Stomach (tissue), 9 donors: ENCODE measurements around the gene AMOTL2. TPM values are rescaled to one million over a fixed set of nuclear protein-coding genes. Genes with fewer than 3 reads are reported as not detected.

Experiments
- DNase-seq, 2 donors: peaks; one replicate each; pipeline versions ENCODE4 v3.0.0 to v3.0.0-alpha.2; 2013 to 2019
- H3K27ac ChIP-seq, 5 donors: fragments of 200-600 bp in 4 of 5; sonication (generic) in 4 of 5; one replicate each; pipeline ENCODE4 v1.5.1; 2013 to 2019; ENCODE audit warnings: mild to moderate bottlenecking in 1 of 5, moderate library complexity in 1 of 5
- H3K27me3 ChIP-seq, 3 donors: fragments of 200-600 bp; sonication (generic); one replicate each; pipeline ENCODE4 v1.5.1; 2017 to 2019; ENCODE audit warnings: mixed run types in 1 of 3
- H3K36me3 ChIP-seq, 4 donors: fragments of 200-600 bp; sonication (generic); 1 replicate in 3 of 4; 2 replicates in 1 of 4; pipeline ENCODE4 v1.5.1; 2016 to 2019
- H3K4me1 ChIP-seq, 4 donors: fragments of 200-600 bp; sonication (generic); one replicate each; pipeline ENCODE4 v1.5.1; 2016 to 2019
- H3K4me3 ChIP-seq, 4 donors: fragments of 200-600 bp; sonication (generic) in 3 of 4; one replicate each; pipeline ENCODE4 v1.5.1; 2016 to 2019; ENCODE audit warnings: mild to moderate bottlenecking in 1 of 4
- H3K9me3 ChIP-seq, 4 donors: fragments of 200-600 bp; sonication (generic); one replicate each; pipeline ENCODE4 v1.5.1; 2016 to 2019
- EP300 ChIP-seq: sonication (generic); formaldehyde crosslinking; IDR thresholded peaks from one replicate; pipeline ENCODE4 v1.6.1; 2017; ENCODE audit warnings: antibody characterized with exemption
- POLR2A ChIP-seq, 4 donors: fragments of 450-650 bp; IDR thresholded peaks; one replicate each; pipeline ENCODE4 v1.6.1; 2016; ENCODE audit warnings: antibody characterized with exemption in 4 of 4, control low read depth in 2 of 4, mild to moderate bottlenecking in 1 of 4, moderate library complexity in 1 of 4
- POLR2AphosphoS5 ChIP-seq, 3 donors: sonication (generic); formaldehyde crosslinking; IDR thresholded peaks; one replicate each; pipeline ENCODE4 v1.6.1; 2016; ENCODE audit warnings: antibody characterized with exemption in 3 of 3
- WGBS, 5 donors: extraction: QIAGEN DNeasy Blood & Tissue Kit in 3 of 5; methylation state at CpG; one replicate each; pipeline versions ENCODE4 v1.1.5 to v1.1.7; 2013 to 2018; 5-methylcytosine and 5-hydroxymethylcytosine counted together
- intact Hi-C: fragments of 100-400 bp; cut with DNase I; formaldehyde crosslinking; loops from one replicate; pipeline ENCODE4 v1.15.1; 2023; ENCODE audit warnings: low total_unique reads
- polyA plus RNA-seq, 3 donors: library from polyadenylated mRNA; stranded (reverse); fragments of 200-250 nt; gene quantifications; one replicate each; pipeline ENCODE4 v1.2.3, GENCODE V29; 2013
- total RNA-seq, 5 donors: library from RNA; depleted of rRNA; stranded (reverse); fragments of >200 nt; gene quantifications; one replicate each; pipeline versions ENCODE4 v1.1.0 to v1.2.3, GENCODE V29; 2014 to 2016
- TF ChIP-seq, protein P1 (sequence below), 7 experiments: fragments of 450-650 bp in 4 of 7; fragments of 200-600 bp in 3 of 7; sonication (generic) in 3 of 7; IDR thresholded peaks; one replicate each; pipeline ENCODE4 v1.5.1; 2016 to 2019; ENCODE audit warnings: antibody characterized with exemption in 7 of 7, control low read depth in 2 of 7, mild to moderate bottlenecking in 1 of 7
- donor health status: healthy with polysubstance abuse.
- donor health status: Bipolar disorder and iron deficiency.
- donor health status: healthy.

The AMOTL2 gene
- total and polyA plus RNA-seq, 8 donors, result 10.6 to 782 (median 37.0) TPM

DNA sequence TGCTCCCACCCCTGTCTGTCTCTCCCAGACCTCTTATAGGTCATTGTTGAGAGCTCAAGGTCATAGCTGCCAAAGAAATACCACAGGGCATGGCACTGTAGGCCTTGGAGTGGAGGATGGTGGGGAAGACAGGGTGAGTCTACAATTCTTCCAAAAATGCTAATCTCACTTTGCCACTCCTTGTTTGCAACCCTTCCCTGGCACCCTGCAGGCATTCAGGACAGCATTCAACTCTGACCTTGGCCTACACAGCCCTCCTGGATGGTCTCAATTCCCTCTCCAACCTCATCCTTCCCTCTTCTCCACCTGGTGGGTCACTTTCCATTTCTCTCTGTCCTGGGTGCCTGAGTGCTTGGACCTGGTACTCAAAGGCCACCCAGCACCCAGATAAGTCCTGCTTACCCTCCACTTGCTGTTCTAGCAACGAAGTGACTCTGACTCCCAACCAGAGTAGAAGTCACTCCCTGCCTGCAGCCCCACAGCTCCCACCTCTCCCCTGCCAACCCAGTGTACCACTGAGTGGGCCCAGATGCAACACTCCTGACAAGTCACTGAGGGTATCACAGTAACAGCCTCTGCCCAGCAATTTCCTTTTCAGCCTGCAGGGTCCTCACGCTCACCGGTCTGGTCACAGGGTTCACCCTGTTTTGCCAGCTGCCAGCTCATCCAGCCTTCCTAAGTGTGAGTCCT lies 36.6 kb downstream of the AMOTL2 start:
- Histone ChIP-seq H3K4me3 (no peak overlapping the region), H3K9me3 (no peaks in the 10 kb centered on the region), H3K27ac (no peak overlapping the region), H3K36me3 (no peaks in the 10 kb centered on the region), H3K4me1 (peaks cover 18 to 46% (median 30%) of the 10 kb centered on the region in 4 donors), H3K27me3 (no peaks in the 10 kb centered on the region)
- DNase-seq, result no peak
- intact Hi-C loops, result no loop called here
- WGBS, 5 donors, result 77 to 93% (median 90%) methylated on average over 3 of the region's 3 CpGs
- TF ChIP-seq, protein P1, sequence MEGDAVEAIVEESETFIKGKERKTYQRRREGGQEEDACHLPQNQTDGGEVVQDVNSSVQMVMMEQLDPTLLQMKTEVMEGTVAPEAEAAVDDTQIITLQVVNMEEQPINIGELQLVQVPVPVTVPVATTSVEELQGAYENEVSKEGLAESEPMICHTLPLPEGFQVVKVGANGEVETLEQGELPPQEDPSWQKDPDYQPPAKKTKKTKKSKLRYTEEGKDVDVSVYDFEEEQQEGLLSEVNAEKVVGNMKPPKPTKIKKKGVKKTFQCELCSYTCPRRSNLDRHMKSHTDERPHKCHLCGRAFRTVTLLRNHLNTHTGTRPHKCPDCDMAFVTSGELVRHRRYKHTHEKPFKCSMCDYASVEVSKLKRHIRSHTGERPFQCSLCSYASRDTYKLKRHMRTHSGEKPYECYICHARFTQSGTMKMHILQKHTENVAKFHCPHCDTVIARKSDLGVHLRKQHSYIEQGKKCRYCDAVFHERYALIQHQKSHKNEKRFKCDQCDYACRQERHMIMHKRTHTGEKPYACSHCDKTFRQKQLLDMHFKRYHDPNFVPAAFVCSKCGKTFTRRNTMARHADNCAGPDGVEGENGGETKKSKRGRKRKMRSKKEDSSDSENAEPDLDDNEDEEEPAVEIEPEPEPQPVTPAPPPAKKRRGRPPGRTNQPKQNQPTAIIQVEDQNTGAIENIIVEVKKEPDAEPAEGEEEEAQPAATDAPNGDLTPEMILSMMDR (IDR thresholded peaks at IDR 0.05), result no peak
- no peak for TF ChIP-seq POLR2A (IDR thresholded peaks at IDR 0.05)
- no peak for TF ChIP-seq POLR2AphosphoS5 (IDR thresholded peaks at IDR 0.05)
- TF ChIP-seq EP300, result no peak

DNA sequence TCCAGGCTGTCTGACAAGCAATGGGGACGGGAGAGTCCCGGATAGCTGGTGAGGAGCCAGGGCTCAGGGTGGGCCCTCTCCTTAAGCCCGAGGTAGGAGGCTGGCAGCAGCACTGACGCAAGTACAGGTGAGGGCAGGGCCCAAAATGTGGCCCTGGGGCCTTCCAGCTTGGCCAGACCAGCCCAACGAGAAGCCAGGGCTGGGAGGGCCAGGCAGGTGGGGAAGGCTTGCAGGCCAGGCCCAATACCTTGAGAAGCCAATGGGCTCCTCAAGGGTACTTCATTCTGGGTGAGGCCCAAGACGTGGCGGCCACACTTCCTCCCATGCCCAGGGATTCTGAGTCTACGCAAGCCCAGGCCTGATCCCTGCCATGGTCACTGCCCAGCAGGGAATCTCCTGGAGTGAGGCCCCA lies 37.2 kb downstream of the AMOTL2 start:
- peak overlapping the region in 1 of 5 donors; percentile 8 for H3K27ac ChIP-seq
- H3K9me3 ChIP-seq, result no peaks in the 10 kb centered on the region
- no peak for TF ChIP-seq POLR2AphosphoS5 (IDR thresholded peaks at IDR 0.05)
- TF ChIP-seq POLR2A (IDR thresholded peaks at IDR 0.05), result no peak
- no peak for TF ChIP-seq EP300
- TF ChIP-seq, protein P1 (IDR thresholded peaks at IDR 0.05), result no peak
- no peak for DNase-seq
- no peaks in the 10 kb centered on the region for H3K27me3 ChIP-seq
- H3K4me3 ChIP-seq, result no peak overlapping the region
- no peaks in the 10 kb centered on the region for H3K36me3 ChIP-seq
- peaks cover 18 to 52% (median 34%) of the 10 kb centered on the region in 4 donors for H3K4me1 ChIP-seq
- WGBS, 5 donors, result 92 to 100% (median 95%) methylated on average over 4 to 8 of the region's 8 CpGs
- intact Hi-C loops, result no loop called here

DNA sequence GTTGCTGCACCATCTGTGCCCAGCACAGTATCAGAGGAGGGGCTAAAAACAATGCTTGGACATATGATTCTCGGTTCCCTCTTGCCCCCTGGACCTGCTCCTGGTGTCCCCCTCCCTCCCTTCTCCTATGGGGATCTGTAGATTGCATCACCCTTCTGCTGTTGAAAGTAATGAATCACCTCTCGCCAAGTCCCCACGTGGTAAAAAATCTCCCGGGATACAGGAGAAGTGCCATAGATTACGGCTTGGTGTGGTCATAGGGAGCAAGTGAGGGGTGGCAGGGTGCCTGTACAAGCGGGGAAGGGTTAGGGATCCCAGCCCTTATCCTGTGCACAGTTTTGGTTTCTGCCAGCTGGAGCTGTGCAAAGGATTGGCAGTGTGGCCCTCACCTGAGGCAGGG lies 37.7 kb downstream of the AMOTL2 start:
- no peak for DNase-seq
- intact Hi-C loops, result no loop called here

DNA sequence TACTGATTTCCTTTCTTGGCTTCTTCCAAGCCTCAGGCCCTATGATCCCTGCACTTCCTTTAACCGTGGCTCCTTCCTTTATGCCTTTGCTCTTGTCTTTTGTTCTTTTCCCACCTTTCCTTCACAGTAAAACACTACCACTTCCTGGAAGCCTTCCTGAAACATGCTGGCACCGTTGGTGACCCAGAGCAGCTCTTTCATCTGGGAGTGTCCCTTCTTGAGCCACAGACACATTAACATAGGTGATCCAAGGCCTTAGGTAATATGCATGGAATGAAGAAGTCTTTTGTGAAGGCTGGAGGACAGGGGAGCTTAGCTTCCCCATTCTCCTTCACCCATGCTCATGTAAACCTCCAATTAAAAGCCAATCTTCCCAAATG lies 39.4 kb downstream of the AMOTL2 start:
- peak overlapping the region in 4 of 5 donors; percentile 49 to 76 (median 68) for H3K27ac ChIP-seq
- 24 to 36% (median 31%) methylated on average over 2 of the region's 2 CpGs for WGBS, 5 donors
- no peak for DNase-seq

More for the DNA sequence above, 37.7 kb downstream of the AMOTL2 start:
- no peak for TF ChIP-seq POLR2A (IDR thresholded peaks at IDR 0.05)
- TF ChIP-seq, protein P1 (IDR thresholded peaks at IDR 0.05), result no peak
- no peak for TF ChIP-seq EP300
- TF ChIP-seq POLR2AphosphoS5 (IDR thresholded peaks at IDR 0.05), result no peak
- no peaks in the 10 kb centered on the region for H3K9me3 ChIP-seq
- H3K4me3 ChIP-seq, result no peak overlapping the region
- peaks cover 20 to 57% (median 39%) of the 10 kb centered on the region in 4 donors for H3K4me1 ChIP-seq
- H3K27me3 ChIP-seq, result no peaks in the 10 kb centered on the region
- WGBS, 5 donors, result 55 to 77% (median 59%) methylated on average over 6 of the region's 6 CpGs
- no peaks in the 10 kb centered on the region for H3K36me3 ChIP-seq
- peak overlapping the region in 2 of 5 donors; percentile 8 to 41 for H3K27ac ChIP-seq

More for the DNA sequence above, 39.4 kb downstream of the AMOTL2 start:
- Histone ChIP-seq H3K4me1 (peaks cover 23 to 68% (median 44%) of the 10 kb centered on the region in 4 donors), H3K4me3 (no peak overlapping the region), H3K27me3 (no peaks in the 10 kb centered on the region), H3K9me3 (no peaks in the 10 kb centered on the region), H3K36me3 (no peaks in the 10 kb centered on the region)
- intact Hi-C loops, result no loop called here
- no peak for TF ChIP-seq EP300
- TF ChIP-seq, protein P1 (IDR thresholded peaks at IDR 0.05), result no peak
- TF ChIP-seq POLR2AphosphoS5 (IDR thresholded peaks at IDR 0.05), result no peak
- no peak for TF ChIP-seq POLR2A (IDR thresholded peaks at IDR 0.05)
